ENCODE results near the gene AFG3L2. TPM values are rescaled to one million over a fixed set of nuclear protein-coding genes. Genes with fewer than 3 reads are reported as not detected.

The AFG3L2 gene
- total RNA-seq, 4 donors from 2014 or later, result 40.3 to 58.4 (median 44.1) TPM

DNA sequence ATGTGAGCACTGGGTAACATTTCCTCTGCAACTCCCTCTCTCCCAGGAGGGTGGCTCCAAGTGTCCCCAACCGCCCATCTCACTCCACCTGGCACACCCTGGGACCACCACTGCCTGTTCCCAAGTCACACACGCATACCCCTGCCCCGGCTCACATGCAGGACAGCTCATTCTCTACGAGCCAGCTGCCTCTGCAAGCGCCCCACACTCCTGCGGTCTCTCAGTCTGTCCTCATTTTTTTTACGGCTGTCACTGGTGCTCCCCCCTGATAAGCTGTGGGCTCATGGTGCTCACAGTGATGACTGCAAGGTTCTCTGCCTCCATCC lies 30.8 kb downstream of the AFG3L2 start:
- TF ChIP-seq, protein P1, sequence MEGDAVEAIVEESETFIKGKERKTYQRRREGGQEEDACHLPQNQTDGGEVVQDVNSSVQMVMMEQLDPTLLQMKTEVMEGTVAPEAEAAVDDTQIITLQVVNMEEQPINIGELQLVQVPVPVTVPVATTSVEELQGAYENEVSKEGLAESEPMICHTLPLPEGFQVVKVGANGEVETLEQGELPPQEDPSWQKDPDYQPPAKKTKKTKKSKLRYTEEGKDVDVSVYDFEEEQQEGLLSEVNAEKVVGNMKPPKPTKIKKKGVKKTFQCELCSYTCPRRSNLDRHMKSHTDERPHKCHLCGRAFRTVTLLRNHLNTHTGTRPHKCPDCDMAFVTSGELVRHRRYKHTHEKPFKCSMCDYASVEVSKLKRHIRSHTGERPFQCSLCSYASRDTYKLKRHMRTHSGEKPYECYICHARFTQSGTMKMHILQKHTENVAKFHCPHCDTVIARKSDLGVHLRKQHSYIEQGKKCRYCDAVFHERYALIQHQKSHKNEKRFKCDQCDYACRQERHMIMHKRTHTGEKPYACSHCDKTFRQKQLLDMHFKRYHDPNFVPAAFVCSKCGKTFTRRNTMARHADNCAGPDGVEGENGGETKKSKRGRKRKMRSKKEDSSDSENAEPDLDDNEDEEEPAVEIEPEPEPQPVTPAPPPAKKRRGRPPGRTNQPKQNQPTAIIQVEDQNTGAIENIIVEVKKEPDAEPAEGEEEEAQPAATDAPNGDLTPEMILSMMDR (IDR thresholded peaks at IDR 0.05; ENCODE audit: low read depth), result no peak

DNA sequence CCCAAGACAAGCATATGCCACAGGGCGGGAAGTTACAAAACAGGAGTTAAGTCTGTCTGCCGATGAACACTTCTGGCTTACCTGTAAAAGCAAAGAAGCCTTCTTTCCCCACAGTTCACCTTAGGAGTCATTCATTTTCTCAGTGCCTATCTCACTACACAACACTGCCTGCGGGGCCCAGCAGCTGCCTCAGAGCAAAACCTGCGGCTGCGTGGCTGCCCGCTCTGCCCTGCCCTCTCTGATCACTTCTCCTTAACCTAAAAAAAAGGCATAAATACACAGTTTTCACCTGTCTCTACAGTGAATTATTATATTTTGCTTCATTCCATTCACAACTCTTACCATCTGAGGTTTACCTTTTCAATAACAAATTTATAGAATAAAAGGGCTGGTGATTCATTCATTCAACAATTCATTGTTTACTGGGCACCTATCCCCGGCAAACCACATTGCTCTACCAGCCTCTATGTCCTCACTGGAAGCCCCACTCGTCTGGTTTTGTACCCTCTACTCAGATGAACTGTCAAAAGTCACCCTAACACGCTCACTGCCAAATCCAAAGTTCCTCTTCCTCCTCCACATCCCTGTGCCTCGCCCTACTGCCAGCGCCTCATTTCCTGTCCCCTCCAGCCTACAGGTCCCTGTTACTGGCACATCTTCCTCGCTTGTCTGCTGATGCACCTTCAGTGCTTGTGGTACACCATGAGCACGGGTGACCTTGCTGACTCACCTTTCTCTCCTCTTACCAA lies 31.4 kb downstream of the AFG3L2 start:
- TF ChIP-seq, protein P1 (IDR thresholded peaks at IDR 0.05; ENCODE audit: low read depth), result no peak

DNA sequence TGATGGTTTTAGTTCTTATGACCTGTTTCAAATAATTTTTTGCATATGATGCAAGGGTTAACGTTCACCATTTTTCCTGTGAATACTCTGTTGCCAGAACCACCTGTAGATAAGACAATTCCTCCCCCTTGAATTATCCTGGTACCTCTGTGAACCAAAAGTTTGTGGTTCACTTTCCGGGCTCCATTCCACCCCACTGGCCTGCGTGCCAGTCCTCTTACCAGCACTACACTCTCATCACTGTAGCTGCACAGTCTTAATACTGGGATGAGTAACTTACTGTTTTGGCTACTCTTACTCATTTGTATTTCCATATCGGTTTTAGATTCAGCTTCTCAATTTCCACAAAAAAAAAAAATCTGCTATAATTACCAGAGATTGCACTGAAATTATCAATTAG lies 34.4 kb downstream of the AFG3L2 start:
- TF ChIP-seq, protein P1 (IDR thresholded peaks at IDR 0.05; ENCODE audit: low read depth), result no peak

DNA sequence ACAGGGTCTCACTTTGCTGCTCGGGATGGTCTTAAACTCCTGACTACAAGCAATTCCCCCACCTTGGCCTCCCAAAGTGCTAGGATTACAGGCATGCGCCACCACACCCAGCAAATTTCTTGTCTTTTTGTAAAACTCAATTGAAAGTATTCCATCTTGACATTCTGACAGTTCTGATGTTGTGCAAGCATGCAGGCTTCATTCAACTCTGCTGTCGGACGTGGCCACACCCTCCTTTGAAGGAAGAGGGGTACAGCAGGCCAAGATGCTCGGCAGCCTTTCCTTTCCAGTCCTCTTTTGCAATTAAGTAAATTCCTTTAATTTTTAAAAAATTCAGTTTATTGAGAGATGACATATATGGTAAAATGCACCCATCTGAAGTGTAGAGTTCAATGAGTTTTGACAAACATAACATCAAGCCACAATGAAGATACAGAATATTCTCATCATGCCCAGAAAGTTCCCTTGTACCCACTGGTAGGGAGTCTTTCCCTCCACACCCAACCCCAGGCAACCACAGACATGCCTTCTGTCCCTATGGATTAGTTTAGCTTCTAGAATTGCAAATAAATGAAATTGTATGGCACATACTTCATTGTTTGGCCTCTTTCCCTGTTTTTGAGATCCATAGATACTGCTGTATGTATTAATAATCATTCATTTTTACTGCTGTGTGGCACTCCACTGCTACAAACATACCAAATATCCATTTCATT lies 35.9 kb downstream of the AFG3L2 start:
- TF ChIP-seq, protein P1 (IDR thresholded peaks at IDR 0.05; ENCODE audit: low read depth), result no peak

DNA sequence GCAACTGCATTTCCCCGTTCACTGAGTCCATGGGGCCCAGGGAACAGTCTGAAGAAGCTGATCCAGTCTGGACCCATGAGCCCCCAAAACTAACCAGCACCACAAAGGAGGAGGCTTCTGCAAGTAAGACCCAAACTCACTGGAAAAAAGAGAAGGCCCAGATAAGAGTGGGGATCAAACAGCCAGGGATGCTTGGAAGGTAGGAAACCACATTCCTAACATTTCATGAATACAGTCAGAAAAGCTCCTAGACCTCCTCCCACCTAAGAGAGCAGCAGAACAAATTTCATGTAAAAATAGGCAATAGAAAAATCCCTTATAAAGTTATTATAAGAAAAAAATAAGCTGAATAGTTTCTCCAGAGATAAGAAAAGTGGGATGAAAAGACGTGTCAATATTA lies 38.6 kb downstream of the AFG3L2 start:
- TF ChIP-seq, protein P1 (IDR thresholded peaks at IDR 0.05; ENCODE audit: low read depth), result no peak

DNA sequence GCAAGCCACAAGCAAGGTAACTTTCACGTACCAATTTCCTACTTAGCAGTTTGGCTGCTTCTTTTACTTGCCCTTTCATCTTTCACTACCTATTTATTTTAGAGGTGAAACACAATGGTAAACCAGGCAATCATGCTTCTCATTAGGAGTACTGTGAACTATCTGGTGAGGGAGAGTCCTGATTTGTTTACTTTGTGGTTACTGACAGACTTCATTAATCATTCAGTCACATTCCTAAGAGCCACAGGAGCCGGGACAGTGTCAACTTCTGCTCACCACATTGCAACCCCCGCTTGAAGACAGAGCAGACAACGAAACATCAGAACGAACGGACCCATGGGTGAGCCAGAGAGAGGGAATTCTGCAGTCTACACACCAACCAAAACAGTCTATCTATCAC lies 40.1 kb downstream of the AFG3L2 start:
- TF ChIP-seq, protein P1 (IDR thresholded peaks at IDR 0.05; ENCODE audit: low read depth), result no peak

DNA sequence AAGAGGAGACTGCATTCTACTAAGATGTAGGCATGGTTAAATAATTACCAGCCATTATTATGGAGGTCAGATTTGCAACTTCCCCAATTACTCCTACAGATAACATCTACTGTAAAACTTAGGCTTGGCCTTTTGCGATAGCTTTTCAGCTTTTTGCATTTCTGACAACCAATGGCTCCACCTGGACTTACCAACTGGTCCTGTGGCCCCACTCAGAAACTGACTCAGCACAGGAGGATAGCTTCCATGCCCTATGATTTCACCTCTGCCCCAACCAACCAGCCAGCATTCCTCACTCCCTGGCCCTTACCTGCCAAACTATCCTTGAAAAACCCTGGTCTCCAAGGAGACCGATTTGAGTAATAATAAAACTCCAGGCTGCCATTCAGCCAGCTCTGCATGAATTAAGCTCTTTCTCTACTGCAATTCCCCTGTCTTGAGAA lies 40.8 kb downstream of the AFG3L2 start:
- TF ChIP-seq, protein P1 (IDR thresholded peaks at IDR 0.05; ENCODE audit: low read depth), result no peak
